ENCODE results near the gene GPSM3. TPM values are rescaled to one million over a fixed set of nuclear protein-coding genes. Genes with fewer than 3 reads are reported as not detected.

GPSM3 gene
- total RNA-seq, 6 donors from 2014 or later: 18.9 to 80.4 (median 30.6) TPM

DNA sequence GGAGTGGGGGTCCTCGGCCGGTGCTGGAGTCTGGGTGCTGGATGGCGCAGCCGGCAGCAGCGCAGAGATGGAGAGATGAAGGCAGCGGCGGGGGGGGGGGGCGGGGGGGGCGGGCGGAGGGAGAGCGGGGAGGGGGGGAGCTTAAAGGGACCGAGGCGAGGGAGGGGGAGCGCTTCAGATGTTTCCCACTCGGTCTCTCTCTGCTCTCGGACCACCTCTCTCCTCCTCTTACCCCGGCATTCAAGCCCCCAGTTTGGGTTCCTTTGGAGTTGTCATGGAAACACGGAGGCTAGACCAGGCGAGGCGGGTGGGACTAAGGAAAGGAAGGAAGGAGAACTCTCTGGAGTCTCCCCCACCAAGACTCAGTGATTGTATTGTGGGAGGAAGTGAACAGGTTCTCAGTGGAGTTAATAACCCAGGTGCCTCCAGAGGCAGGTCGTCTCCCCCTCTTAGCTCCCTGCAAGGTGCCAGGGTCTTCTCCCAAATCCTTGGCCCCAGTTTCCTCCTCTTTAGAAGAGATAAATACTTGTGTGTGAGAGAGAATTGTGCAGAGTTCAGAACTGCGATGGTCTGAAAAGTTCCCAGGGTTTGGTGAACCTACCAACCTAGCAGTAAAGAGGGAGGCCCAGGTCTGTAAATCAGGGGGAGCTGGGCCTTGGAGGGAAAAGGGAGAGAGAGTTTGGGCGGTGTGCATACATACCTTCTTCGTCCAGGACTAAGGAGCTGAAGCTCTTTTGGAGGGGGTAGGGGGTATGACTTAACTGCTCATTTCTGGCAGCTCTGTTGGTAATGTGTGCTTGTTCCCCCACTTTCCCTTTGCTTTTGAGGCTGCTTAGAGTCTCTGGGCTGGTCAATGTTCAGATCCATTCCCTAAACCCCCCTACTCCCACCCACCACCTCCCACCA, 40.3 kb downstream of the GPSM3 start, which contains the start of gene PRRT1:
Gene PRRT1 (minus strand): TSS at position 77 of the 906 bp plus-strand sequence. CDS start 112 bp downstream, outside the sequence.
- Histone ChIP-seq H3K9me3 (no peaks in the 10 kb centered on the region), H3K27ac (peak within 1 kb of the TSS; percentile 79 to 87 (median 85)), H3K27me3 (peaks cover 0 to 35% (median 14%) of the 10 kb centered on the region in 4 donors), H3K36me3 (peaks cover 0 to 15% (median 0%) of the 10 kb centered on the region in 4 donors), H3K4me1 (peaks cover 31 to 63% (median 36%) of the 10 kb centered on the region in 4 donors), H3K4me3 (peak within 1 kb of the TSS in 3 of 4 donors; percentile 33 to 76 (median 60))
- 12 to 13% methylated on average over 12 to 21 of the region's 24 CpGs for WGBS, 2 donors
- DNase-seq (peak in 1 of 2 donors; percentile 37), ATAC-seq (ENCODE audit: low FRiP score in 2 of 2) (no peak)
- no peak for TF ChIP-seq EP300 (IDR thresholded peaks at IDR 0.05)
- no peak for TF ChIP-seq POLR2AphosphoS5 (IDR thresholded peaks at IDR 0.05)
- TF ChIP-seq, protein P1, sequence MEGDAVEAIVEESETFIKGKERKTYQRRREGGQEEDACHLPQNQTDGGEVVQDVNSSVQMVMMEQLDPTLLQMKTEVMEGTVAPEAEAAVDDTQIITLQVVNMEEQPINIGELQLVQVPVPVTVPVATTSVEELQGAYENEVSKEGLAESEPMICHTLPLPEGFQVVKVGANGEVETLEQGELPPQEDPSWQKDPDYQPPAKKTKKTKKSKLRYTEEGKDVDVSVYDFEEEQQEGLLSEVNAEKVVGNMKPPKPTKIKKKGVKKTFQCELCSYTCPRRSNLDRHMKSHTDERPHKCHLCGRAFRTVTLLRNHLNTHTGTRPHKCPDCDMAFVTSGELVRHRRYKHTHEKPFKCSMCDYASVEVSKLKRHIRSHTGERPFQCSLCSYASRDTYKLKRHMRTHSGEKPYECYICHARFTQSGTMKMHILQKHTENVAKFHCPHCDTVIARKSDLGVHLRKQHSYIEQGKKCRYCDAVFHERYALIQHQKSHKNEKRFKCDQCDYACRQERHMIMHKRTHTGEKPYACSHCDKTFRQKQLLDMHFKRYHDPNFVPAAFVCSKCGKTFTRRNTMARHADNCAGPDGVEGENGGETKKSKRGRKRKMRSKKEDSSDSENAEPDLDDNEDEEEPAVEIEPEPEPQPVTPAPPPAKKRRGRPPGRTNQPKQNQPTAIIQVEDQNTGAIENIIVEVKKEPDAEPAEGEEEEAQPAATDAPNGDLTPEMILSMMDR (IDR thresholded peaks at IDR 0.05): no peak
- no peak for TF ChIP-seq POLR2A (IDR thresholded peaks at IDR 0.05)

DNA sequence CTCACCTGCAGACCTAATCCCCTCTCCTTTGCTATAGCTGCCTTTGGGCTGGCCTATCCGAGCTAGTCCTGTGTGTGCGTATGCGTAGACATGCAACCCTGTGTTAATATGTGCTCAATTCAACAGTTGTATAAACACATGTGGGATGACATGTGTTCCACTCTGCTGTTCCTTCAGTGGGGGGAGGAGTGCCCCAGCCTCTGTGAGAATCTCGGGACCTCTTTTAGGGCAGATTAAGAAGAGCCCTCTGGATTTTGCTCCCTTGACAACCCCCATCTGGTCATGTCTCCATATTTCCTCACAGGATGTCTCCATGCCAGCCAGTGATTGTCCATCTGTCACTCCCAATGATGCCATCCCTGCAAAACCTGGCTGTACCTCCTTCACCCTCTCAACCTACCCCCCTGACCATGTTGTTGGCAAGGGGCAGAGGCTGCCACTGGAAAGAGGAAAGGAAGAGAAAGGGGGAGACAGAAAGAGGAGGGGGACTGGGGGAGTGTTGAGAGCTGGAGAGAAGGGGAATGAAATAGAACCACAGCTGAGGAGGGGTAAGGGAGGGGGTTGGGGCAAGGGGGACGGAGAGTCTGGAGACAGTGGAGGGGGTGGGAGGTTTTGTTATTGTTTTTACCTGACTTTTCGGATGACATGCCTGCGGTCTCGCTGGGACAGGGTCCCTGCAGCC, 41.1 kb downstream of the GPSM3 start:
- ATAC-seq (ENCODE audit: low FRiP score in 2 of 2) (no peak), DNase-seq (no peak)
- WGBS, 2 donors: 37 to 46% methylated on average over 7 to 8 of the region's 8 CpGs
- no peak for TF ChIP-seq EP300 (IDR thresholded peaks at IDR 0.05)
- TF ChIP-seq, protein P1 (IDR thresholded peaks at IDR 0.05): no peak
- no peak for TF ChIP-seq POLR2A (IDR thresholded peaks at IDR 0.05)
- no peak for TF ChIP-seq POLR2AphosphoS5 (IDR thresholded peaks at IDR 0.05)
- Histone ChIP-seq H3K4me3 (peak overlapping the region in 3 of 4 donors; percentile 33 to 76 (median 60)), H3K36me3 (peaks cover 0 to 7% (median 0%) of the 10 kb centered on the region in 4 donors), H3K27me3 (peaks cover 0 to 35% (median 14%) of the 10 kb centered on the region in 4 donors), H3K27ac (peak overlapping the region in 2 of 4 donors; percentile 0 to 86), H3K9me3 (no peaks in the 10 kb centered on the region), H3K4me1 (peaks cover 31 to 63% (median 36%) of the 10 kb centered on the region in 4 donors)

DNA sequence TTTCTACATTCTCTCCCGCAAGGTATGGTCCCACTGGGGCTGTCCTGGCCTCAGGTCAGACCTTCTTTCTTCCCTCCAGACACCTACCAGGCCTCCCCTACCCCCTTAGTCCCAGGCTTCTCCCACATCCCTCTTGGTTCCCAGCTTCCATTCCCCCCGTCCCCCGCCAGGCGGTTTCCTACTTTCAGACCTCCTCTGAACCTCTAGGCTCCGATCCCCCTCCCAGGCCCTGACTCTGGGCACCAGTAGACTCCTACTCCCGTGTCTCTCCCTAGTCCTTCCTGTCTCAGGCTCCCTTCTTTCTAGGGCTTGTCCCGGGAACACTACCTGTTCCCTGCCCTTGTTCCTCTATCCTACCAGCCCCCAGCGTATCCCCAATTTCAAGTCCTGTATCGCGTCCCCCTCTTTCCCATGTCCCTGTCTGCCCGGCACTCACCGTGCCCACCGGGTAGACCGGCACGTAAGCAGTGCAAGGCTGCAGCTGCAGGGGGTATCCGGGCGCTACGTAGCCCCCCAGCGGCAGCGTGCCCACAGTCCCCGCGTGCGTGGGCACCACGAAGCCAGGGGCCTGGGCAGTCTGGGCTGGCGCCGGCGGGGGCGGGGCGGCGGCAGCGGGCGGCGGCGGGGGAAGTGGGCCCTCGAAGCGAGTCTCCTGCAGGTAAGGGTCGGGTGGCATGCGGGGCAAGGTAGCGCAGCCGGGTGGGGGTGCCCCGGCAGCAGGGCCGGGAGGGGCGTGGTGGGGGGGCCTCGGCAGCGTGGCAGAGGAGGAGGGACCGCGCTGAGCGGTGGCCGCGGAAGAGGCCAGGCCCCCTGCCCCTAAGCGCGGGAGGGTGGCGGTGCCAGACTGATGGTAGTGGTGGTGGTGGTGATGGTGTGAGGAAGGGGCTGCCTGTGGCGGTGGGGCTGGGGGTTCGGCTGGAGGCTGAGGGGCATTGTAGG, 42.2 kb downstream of the GPSM3 start:
- Histone ChIP-seq H3K4me3 (no peak overlapping the region), H3K4me1 (peaks cover 29 to 57% (median 33%) of the 10 kb centered on the region in 4 donors), H3K9me3 (no peaks in the 10 kb centered on the region), H3K27me3 (peaks cover 0 to 35% (median 14%) of the 10 kb centered on the region in 4 donors), H3K36me3 (no peaks in the 10 kb centered on the region), H3K27ac (no peak overlapping the region)
- DNase-seq: peak in 1 of 2 donors; percentile 86
- 62 to 69% methylated on average over 27 to 40 of the region's 55 CpGs for WGBS, 2 donors
- no peak for ATAC-seq (ENCODE audit: low FRiP score in 2 of 2)
- TF ChIP-seq, protein P1 (IDR thresholded peaks at IDR 0.05): no peak
- TF ChIP-seq EP300 (IDR thresholded peaks at IDR 0.05) (no peak), POLR2A (IDR thresholded peaks at IDR 0.05) (no peak), POLR2AphosphoS5 (IDR thresholded peaks at IDR 0.05) (no peak)

DNA sequence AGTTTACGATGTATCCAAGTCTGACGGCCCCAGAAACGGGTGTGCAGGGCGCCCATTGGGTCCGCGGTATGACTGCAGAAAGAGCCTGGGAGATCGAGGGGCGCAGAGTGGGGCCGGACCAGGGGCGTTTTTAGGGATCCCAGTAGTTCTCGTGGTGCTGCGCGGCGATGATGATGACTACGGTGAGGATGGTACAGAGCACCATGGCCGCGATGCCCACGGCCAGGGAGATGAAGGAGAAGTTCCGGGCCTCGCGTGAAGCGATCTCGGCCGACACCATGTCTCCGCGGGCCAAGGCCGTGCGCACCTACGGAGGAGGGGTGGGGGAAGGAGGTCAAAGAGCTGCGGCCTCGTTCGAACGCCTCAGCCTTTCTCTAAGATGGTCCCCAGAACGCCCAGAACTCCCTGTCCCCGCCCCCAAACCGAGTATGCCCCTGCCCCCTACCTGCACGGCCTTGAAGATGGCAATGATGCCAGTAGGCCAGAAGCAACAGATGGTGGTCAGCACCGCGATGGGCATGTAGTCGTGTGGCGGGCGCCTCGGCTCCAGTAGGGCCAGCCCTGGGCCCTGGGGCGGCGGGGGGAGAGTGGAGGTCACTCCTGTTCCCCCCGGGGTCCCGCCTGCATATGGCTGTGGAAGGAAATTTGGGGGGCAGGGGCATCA, 43.2 kb downstream of the GPSM3 start:
- no peak for ATAC-seq (ENCODE audit: low FRiP score in 2 of 2)
- peaks cover 0 to 35% (median 14%) of the 10 kb centered on the region in 4 donors for H3K27me3 ChIP-seq
- DNase-seq: peak in 1 of 2 donors; percentile 76
- no peaks in the 10 kb centered on the region for H3K36me3 ChIP-seq
- no peak overlapping the region for H3K27ac ChIP-seq
- peaks cover 22 to 47% (median 26%) of the 10 kb centered on the region in 4 donors for H3K4me1 ChIP-seq
- no peaks in the 10 kb centered on the region for H3K9me3 ChIP-seq
- 42 to 70% methylated on average over 42 to 47 of the region's 47 CpGs for WGBS, 2 donors
- H3K4me3 ChIP-seq: peak overlapping the region in 2 of 4 donors; percentile 30 to 37
- no peak for TF ChIP-seq POLR2A (IDR thresholded peaks at IDR 0.05)
- TF ChIP-seq, protein P1 (IDR thresholded peaks at IDR 0.05): no peak

All from upper lobe of left lung (tissue), 6 donors.